ENCODE measurements around the gene PFDN6.
"Not testable (repeated sequence)": the region's sequence is repeated elsewhere in the genome, so short reads cannot be mapped to it uniquely, and the experiment has no call there.

PFDN6 gene

GRCh38 chr6:33288921-33289783, at the start of gene PFDN6, which contains the start of gene WDR46:
Gene PFDN6, plus strand, starts transcription at chr6:33289601. Its CDS starts 256 bp downstream, at chr6:33289857.
Gene WDR46, minus strand, starts transcription at chr6:33289239. Its CDS starts 69 bp downstream, at chr6:33289170.
- DNase-seq: peak; percentile 88

- DNase-seq: no peak
Observed at GRCh38 chr6:33241968-33242367, 47.4 kb upstream of the PFDN6 start.

GRCh38 chr6:33243476-33243875, 45.9 kb upstream of the PFDN6 start:
- no peak for DNase-seq

- peak; percentile 53 for DNase-seq
Observed at GRCh38 chr6:33247977-33248642, 41.3 kb upstream of the PFDN6 start.

GRCh38 chr6:33248643-33248931, 40.8 kb upstream of the PFDN6 start:
- no peak for DNase-seq

GRCh38 chr6:33248932-33249731, 40.3 kb upstream of the PFDN6 start:
- peak; percentile 98 for DNase-seq

GRCh38 chr6:33249732-33250630, 39.4 kb upstream of the PFDN6 start:
- no peak for DNase-seq

- no peak for DNase-seq
Observed at GRCh38 chr6:33250731-33251130, 38.7 kb upstream of the PFDN6 start.

GRCh38 chr6:33251395-33252012, 37.9 kb upstream of the PFDN6 start:
- DNase-seq: no peak

GRCh38 chr6:33252759-33253158, 36.6 kb upstream of the PFDN6 start:
- DNase-seq: no peak

- no peak for DNase-seq
Observed at GRCh38 chr6:33254591-33254990, 34.8 kb upstream of the PFDN6 start.

- no peak for DNase-seq
Observed at GRCh38 chr6:33259032-33259431, 30.4 kb upstream of the PFDN6 start.

- not testable (repeated sequence) for DNase-seq
Observed at GRCh38 chr6:33262490-33262889, 26.9 kb upstream of the PFDN6 start.

GRCh38 chr6:33264015-33264414, 25.4 kb upstream of the PFDN6 start:
- DNase-seq: no peak

- DNase-seq: peak; percentile 27
Observed at GRCh38 chr6:33271117-33271467, 18.3 kb upstream of the PFDN6 start.

GRCh38 chr6:33271468-33272274, 17.7 kb upstream of the PFDN6 start, which contains the start of the genes RPS18 and VPS52:
Gene RPS18, plus strand, starts transcription at chr6:33272075. Its CDS starts 45 bp downstream, at chr6:33272120.
Gene VPS52, minus strand, starts transcription at chr6:33271876. Its CDS starts 201 bp downstream, at chr6:33271675.
- DNase-seq: peak; percentile 95

GRCh38 chr6:33272275-33273128, 16.9 kb upstream of the PFDN6 start:
- DNase-seq: no peak

GRCh38 chr6:33273129-33273923, 16.1 kb upstream of the PFDN6 start:
- DNase-seq: no peak
